Islet precursor cell (in vitro differentiated cells): ENCODE results near the gene PEX3.
"Not testable (repeated sequence)": the region's sequence is repeated elsewhere in the genome, so short reads cannot be mapped to it uniquely, and the experiment has no call there.

Source experiments
- DNase-seq: peaks from one replicate; pipeline ENCODE4 v3.0.0-alpha.2; 2018

PEX3 gene

DNA sequence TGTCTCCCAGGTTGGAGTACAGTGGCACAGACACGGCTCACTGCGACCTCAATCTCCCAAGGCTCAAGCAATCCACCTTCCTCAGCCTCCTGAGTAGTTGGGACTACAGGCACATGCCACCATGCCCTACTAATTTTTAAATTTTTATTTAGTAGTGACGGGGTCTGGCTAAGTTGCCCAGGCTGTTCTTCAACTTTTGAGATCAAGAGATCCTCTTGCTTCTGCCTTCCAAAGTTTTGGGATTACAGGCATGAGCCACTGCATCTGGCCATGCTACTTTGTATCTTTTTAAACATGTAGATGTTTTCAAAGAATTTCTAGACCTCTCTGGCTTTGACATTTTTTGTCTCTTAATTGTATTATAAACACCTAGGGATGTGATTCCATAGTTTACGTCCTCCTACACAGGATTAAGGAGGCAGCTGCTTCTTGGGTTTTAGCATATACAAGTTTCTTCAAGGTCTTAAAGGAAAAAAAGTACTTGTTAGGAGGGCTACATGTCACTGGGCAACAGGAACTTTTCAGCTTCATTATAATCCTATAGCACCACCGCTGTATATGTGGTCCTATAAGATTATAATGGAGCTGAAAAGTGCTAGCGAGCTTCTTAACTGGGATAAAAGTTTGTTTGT is 1.4 kb upstream of the PEX3 start:
- DNase-seq, result no peak

GRCh38 chr6:143449714-143450452 is 722 bp upstream of the PEX3 start:
- peak; percentile 54 for DNase-seq

DNA sequence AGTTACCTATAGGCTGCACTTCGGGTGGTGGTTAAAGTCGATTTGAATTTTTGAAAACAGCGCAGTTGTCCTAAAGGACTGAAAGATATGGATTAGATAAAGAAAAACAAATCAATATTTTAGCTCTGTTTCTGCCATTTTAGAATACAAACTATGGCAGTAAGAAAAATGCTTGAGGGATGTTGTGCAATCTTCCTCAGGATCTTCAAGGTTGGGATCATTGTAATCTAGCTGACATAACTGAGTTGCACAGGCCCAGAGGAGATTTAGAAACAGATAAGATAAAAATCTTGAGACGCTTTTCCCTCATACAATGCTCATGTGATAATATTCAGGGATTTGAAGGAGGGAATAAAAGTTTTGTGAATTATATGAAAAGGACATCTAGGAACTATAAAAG is 926 bp downstream of the PEX3 start:
- DNase-seq, result no peak

GRCh38 chr6:143457563-143458359 is 7.2 kb downstream of the PEX3 start:
- DNase-seq, result no peak

DNA sequence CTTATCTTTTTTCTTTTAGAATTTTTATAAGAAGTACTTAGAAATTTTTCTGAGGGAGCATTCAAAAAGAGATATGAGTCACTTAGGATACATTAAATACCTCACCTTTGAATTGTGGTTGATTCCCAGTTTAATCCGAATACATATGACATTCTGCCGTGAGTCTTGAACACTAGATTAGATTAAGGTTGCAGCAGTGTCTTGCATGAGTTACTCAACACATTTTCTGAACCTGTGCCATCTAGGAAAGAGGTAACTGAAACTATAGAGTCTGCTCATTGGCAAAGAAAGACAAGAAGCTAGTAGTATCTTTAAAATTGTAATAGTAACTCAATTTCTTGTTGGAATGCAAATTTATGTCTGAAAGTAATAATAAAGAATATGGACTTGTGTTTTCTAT is 14.9 kb downstream of the PEX3 start:
- no peak for DNase-seq

- no peak for DNase-seq
Measured at GRCh38 chr6:143468026-143468425, 17.4 kb downstream of the PEX3 start.

DNA sequence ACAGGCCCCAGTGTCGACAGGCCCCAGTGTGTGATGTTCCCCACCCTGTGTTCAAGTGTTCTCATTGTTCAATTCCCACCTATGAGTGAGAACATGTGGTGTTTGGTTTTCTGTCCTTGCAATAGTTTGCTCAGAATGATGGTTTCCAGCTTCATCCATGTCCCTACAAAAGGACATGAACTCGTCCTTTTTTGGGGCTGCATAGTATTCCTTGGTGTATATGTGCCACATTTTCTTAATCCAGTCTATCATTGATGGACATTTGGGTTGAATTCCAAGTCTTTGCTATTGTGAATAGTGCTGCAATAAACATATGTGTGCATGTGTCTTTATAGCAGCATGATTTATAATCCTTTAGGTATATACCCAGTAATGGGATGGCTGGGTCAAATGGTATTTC is 18.2 kb downstream of the PEX3 start:
- not testable (repeated sequence) for DNase-seq

DNA sequence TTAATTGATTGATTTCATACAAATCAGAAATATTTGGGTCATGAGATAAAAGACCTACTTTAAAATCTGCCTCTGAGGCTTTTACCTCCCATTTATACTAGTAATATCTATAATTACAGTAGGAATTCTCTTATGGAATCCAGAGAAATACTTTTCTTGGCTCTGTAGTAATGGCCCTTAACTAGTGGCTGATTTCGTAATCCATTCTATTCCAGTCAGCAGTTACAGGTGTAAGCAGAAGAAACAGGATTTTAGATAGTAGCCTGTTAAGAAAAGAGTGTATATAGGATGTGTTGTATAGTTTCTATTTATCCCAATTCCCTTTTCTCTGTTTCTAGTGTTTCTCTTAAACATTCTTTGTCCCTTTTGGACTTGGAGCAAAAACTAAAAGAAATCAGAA is 21.2 kb downstream of the PEX3 start:
- DNase-seq, result no peak

DNA sequence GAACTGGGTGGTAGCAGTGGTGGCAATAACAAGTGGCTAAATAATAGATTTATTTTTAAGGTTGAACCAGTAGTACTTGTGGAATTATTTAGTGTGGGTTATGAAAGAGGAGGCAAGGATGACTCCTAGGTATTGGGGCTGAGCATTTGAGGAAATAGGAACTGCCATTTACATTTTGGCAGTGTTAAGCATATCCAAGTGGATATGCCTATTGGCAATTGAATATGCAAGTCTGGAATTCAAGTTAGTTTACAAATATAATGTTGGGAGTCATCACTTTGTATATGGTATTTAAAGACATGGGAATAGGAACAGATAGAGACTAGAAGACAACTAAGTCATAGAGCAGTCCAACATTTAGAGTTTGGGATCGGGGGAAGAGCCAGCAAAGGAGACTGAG is 25.9 kb downstream of the PEX3 start:
- DNase-seq, result no peak

GRCh38 chr6:143478479-143479062 is 28.0 kb downstream of the PEX3 start:
- DNase-seq, result no peak

- DNase-seq, result no peak
Measured at GRCh38 chr6:143482593-143482992, 32.0 kb downstream of the PEX3 start.

DNA sequence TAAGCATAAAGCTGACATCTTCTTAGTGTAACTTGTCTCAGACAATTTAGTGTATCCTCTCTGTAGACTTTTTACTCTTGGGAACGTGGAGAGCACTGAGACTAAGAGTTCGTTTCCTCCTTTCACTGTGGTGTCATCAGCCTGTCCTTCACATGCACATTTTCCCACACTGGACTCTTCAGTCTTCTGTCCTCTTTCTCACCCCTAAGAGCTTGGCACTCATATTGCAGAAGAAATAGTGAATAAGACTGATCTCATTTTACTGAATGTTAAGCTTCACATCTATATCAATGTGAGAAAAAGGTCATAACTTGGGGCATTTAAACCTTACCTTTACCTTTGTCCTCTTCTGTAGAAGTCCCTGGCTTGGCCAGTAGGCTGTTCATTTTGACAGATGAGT is 35.4 kb downstream of the PEX3 start:
- no peak for DNase-seq

- DNase-seq, result no peak
Measured at GRCh38 chr6:143486752-143487151, 36.1 kb downstream of the PEX3 start.

DNA sequence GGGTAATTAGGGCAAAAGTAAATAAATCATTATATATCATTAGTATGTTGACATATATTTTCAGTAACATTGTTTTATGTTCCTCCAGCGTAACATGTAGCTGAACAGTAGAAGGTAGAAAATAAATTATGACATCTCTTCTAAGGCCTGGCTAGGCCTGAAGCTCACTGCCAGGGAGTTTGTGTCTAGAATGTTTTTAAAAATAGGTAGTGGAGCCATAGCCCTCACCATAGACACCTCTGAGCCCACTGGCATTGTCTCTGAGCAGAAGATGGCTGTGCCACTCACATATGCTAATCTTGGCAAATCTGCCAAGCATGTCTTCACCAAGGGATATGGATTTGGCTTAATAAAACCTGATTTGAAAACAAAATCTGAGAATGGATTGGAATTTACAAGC is 39.6 kb downstream of the PEX3 start:
- DNase-seq, result no peak

DNA sequence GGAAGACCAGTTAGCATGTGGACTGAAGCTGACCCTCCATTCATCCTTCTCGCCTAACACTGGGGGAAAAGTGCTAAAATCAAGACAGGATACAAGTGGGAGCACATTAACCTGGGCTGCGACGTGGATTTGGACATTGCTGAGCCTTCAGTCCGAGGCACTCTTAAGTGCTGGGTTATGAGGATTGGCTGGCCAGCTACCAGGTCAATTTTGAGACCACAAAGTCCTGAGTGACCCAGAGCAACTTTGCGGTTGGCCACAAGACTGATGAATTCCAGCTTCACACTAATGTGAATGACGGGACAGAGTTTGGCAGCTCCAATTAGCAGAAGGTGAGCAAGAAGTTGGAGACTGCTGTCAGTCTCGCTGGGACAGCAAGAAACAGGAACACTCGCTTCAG is 40.2 kb downstream of the PEX3 start:
- DNase-seq, result no peak

GRCh38 chr6:143496974-143497373 is 46.4 kb downstream of the PEX3 start:
- no peak for DNase-seq

DNA sequence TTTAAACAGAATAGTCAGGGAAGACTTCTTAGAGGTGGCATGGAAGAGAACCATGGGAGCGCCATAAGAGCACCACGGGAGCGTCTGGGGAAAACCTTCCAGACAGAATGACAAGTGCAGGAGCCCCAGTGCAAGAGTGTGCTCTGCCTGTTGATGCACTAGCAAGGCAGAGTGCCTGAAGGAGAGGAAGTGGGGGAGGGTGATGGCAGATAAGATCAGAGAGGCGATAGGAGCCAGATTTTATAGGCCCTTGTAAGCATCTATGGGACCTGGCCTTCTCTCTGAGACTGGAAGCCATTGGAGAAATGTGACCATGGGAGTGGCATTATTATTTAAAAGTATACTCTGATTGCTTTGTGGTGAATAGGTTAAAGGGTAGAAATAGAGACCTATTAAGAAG is 47.8 kb downstream of the PEX3 start:
- peak; percentile 76 for DNase-seq

DNA sequence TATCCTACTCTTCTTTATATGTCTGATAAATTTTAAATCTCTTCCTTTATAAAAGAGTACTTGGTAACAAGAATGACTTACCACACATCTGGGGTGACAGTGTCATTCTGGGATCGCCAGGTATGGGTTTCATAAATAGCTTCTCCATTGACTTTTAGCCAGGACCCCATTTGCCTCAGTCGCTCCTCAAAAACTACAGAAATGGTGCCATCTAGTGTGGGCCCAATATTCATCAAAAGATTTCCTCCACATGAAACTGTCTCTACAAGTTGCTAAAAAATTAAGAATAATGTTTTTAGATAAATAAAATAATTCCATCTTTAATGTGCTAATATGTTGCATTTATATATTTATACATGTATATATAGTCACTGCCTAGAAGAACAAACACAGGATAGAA is 51.2 kb downstream of the PEX3 start:
- no peak for DNase-seq

GRCh38 chr6:143504369-143504768 is 53.8 kb downstream of the PEX3 start:
- DNase-seq, result no peak

DNA sequence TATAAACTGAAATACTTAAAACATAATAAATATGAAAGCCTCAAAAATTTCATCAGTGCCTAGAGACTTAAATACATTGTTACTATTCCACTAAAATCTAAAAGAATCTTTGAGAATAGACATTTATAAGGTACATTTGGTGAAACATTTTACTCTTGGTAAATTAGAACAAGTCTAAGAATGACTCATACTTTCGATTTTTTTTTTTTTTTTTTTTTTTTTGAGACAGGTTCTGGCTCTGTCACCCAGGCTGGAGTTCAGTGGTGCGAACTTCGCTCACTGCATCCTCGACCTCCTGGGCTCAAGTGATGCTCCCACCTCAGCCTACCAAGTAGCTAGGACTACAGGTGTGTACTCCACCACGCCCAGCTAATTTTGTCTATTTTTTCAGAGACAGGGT is 54.5 kb downstream of the PEX3 start:
- no peak for DNase-seq

GRCh38 chr6:143505537-143505936 is 54.9 kb downstream of the PEX3 start:
- DNase-seq, result no peak

DNA sequence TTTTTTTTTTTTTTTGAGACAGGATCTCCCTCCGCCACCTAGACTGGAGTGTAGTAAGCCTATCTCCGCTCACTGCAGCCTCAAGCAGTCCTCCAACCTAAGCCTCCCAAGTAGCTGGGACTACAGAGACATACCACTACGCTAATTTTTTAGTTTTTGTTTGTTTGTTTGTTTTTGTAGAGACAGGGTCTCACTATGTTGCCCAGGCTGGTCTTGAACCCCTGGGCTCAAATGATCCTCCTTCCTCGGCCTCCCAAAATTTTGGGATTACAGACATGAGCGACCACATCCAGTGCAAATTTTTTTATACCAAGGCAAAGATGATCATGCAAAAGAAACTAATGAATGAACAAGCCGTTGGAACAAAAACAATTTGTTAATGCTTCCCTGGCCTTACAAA is 55.6 kb downstream of the PEX3 start:
- DNase-seq, result no peak

DNA sequence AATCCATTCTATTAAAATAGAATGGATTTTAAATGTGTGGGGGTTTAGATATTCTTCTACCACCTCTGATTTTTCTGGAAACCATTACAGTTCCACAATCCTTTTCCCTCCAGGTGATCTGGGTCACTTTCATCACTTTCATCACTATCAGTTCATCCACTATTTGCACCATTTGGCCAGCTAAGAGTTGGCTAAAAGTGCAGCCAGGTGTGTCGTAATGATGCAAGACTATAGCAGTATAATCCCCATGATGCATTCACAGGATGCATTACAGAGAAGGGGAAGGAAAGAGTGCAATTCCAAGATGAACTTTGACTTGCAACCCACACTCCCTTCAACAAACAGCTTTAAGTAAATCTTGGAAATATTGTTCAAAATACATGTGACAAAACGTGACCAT is 56.0 kb downstream of the PEX3 start:
- DNase-seq, result no peak
